ENCODE measurements around the gene PRDM10.
"Not testable (repeated sequence)": the region's sequence is repeated elsewhere in the genome, so short reads cannot be mapped to it uniquely, and the experiment has no call there.

Gene PRDM10

GRCh38 chr11:130002352-130002845, at the start of gene PRDM10:
PRDM10 (minus strand) TSS chr11:130002835; CDS start chr11:129960964, 41,871 bp downstream.
- peak; percentile 83 for DNase-seq (ENCODE audit: low read depth)

GRCh38 chr11:130051082-130051481, 48.4 kb upstream of the PRDM10 start:
- DNase-seq (ENCODE audit: low read depth) = no peak

- DNase-seq (ENCODE audit: low read depth) = no peak
These were observed 47.6 kb upstream of the PRDM10 start for GRCh38 chr11:130050257-130050656.

- DNase-seq (ENCODE audit: low read depth) = no peak
These were observed 46.7 kb upstream of the PRDM10 start for GRCh38 chr11:130049328-130049771.

- DNase-seq (ENCODE audit: low read depth) = no peak
These were observed 44.5 kb upstream of the PRDM10 start for GRCh38 chr11:130047141-130047540.

- no peak for DNase-seq (ENCODE audit: low read depth)
These were observed 40.9 kb upstream of the PRDM10 start for GRCh38 chr11:130043575-130043974.

- DNase-seq (ENCODE audit: low read depth) = no peak
These were observed 39.5 kb upstream of the PRDM10 start for GRCh38 chr11:130042093-130042591.

GRCh38 chr11:130040281-130040940, 37.8 kb upstream of the PRDM10 start:
- DNase-seq (ENCODE audit: low read depth) = no peak

GRCh38 chr11:130037881-130038585, 35.4 kb upstream of the PRDM10 start:
- DNase-seq (ENCODE audit: low read depth) = no peak

- DNase-seq (ENCODE audit: low read depth) = no peak
These were observed 34.4 kb upstream of the PRDM10 start for GRCh38 chr11:130037058-130037457.

- DNase-seq (ENCODE audit: low read depth) = no peak
These were observed 31.6 kb upstream of the PRDM10 start for GRCh38 chr11:130034236-130034635.

- no peak for DNase-seq (ENCODE audit: low read depth)
These were observed 30.3 kb upstream of the PRDM10 start for GRCh38 chr11:130032931-130033330.

GRCh38 chr11:130031945-130032344, 29.3 kb upstream of the PRDM10 start:
- DNase-seq (ENCODE audit: low read depth) = no peak

GRCh38 chr11:130031056-130031455, 28.4 kb upstream of the PRDM10 start:
- DNase-seq (ENCODE audit: low read depth) = no peak

- DNase-seq (ENCODE audit: low read depth) = no peak
These were observed 26.5 kb upstream of the PRDM10 start for GRCh38 chr11:130029137-130029536.

GRCh38 chr11:130025371-130025770, 22.7 kb upstream of the PRDM10 start:
- no peak for DNase-seq (ENCODE audit: low read depth)

GRCh38 chr11:130024361-130024760, 21.7 kb upstream of the PRDM10 start:
- DNase-seq (ENCODE audit: low read depth) = no peak

GRCh38 chr11:130023204-130023603, 20.6 kb upstream of the PRDM10 start:
- DNase-seq (ENCODE audit: low read depth) = no peak

- no peak for DNase-seq (ENCODE audit: low read depth)
These were observed 20.2 kb upstream of the PRDM10 start for GRCh38 chr11:130022799-130023198.

GRCh38 chr11:130021606-130022005, 19.0 kb upstream of the PRDM10 start:
- not testable (repeated sequence) for DNase-seq (ENCODE audit: low read depth)

- DNase-seq (ENCODE audit: low read depth) = no peak
These were observed 17.7 kb upstream of the PRDM10 start for GRCh38 chr11:130020323-130020722.

- not testable (repeated sequence) for DNase-seq (ENCODE audit: low read depth)
These were observed 13.2 kb upstream of the PRDM10 start for GRCh38 chr11:130015846-130016245.

- DNase-seq (ENCODE audit: low read depth) = no peak
These were observed 5.7 kb upstream of the PRDM10 start for GRCh38 chr11:130008326-130008725.

Measured in stimulated activated CD8-positive, alpha-beta memory T cell treated with anti-CD3 and anti-CD28 coated beads, Interleukin-12 subunit alpha, Interleukin-12 subunit beta, amount 100 ng/mL, for 1 hour (primary cell).